B cell (primary cell): ENCODE results near the gene ANKRD52. TPM values are rescaled to one million over a fixed set of nuclear protein-coding genes. Genes with fewer than 3 reads are reported as not detected.

Source experiments
- ATAC-seq: fragments of 200-7000 bp; cut with Tn5 transposase; one replicate; pipeline ENCODE4 v1.10.0; 2021; ENCODE audit warnings: low read depth, mild to moderate bottlenecking, moderate number of reproducible peaks, moderate library complexity
- CTCF ChIA-PET: fragments of 350-600 bp; sonication (Branson Sonifier 250); formaldehyde crosslinking; loops from one replicate; lab custom pipeline; 2021; ENCODE audit warnings: antibody characterized with exemption, inconsistent platforms; lab: Charles Lee
- POLR2A ChIA-PET: fragments of 350-600 bp; sonication (Branson Sonifier 250); formaldehyde crosslinking; loops from one replicate; lab custom pipeline; 2021; ENCODE audit warnings: antibody characterized with exemption; lab: Charles Lee
- DNase-seq: peaks from one replicate; pipeline ENCODE4 v3.0.0; 2013
- H2AFZ ChIP-seq: 2 replicates; pipeline ENCODE4 v1.6.1; 2012; ENCODE audit warnings: mild to moderate bottlenecking, low read depth, low read length; ENCODE audit not compliant: insufficient read depth, poor library complexity, severe bottlenecking
- H3K27ac ChIP-seq, 2 donors: 1 replicate in 1 of 2; 2 replicates in 1 of 2; pipeline ENCODE4 v1.5.1; 2012 to 2013; ENCODE audit warnings: low read length in 2 of 2, mild to moderate bottlenecking in 2 of 2, moderate library complexity in 1 of 2
- H3K27me3 ChIP-seq, 4 experiments: fragments of 200-600 bp in 1 of 4; sonication (generic) in 1 of 4; replicated peaks in 1 of 4; 1 replicate in 2 of 4; 2 replicates in 2 of 4; pipeline versions ENCODE4 v1.6.1 to v1.7.0; 2013 to 2016; ENCODE audit warnings: low read length in 3 of 4, mild to moderate bottlenecking in 2 of 4, mixed read lengths in 1 of 4, moderate library complexity in 1 of 4; ENCODE audit not compliant: insufficient read depth in 4 of 4, control insufficient read depth in 3 of 4; ENCODE audit errors: control extremely low read depth in 1 of 4
- H3K36me3 ChIP-seq, 2 experiments: replicated peaks in 1 of 2; 1 replicate in 1 of 2; 2 replicates in 1 of 2; pipeline versions ENCODE4 v1.6.1 to v1.7.1; 2013; ENCODE audit warnings: low read length in 1 of 2; ENCODE audit not compliant: insufficient read depth in 2 of 2, control insufficient read depth in 1 of 2; ENCODE audit errors: control extremely low read depth in 1 of 2, extremely low read depth in 1 of 2
- H3K4me1 ChIP-seq, 2 donors: fragments of 200-600 bp in 1 of 2; sonication (generic) in 1 of 2; 1 replicate in 1 of 2; 2 replicates in 1 of 2; pipeline versions ENCODE4 v1.5.1 to v1.6.1; 2013 to 2017; ENCODE audit warnings: low read length in 2 of 2; ENCODE audit not compliant: control insufficient read depth in 2 of 2, insufficient read depth in 2 of 2
- H3K4me2 ChIP-seq: replicated peaks from 2 replicates; pipeline ENCODE3; 2012; ENCODE audit warnings: mild to moderate bottlenecking, low read depth, low read length; ENCODE audit not compliant: poor library complexity, severe bottlenecking
- H3K4me3 ChIP-seq, 5 experiments: fragments of 200-600 bp in 1 of 5; sonication (generic) in 1 of 5; 1 replicate in 3 of 5; 2 replicates in 2 of 5; pipeline versions ENCODE4 v1.5.1 to v1.7.0; 2011 to 2016; ENCODE audit warnings: low read length in 4 of 5, mild to moderate bottlenecking in 4 of 5, low read depth in 2 of 5, control low read depth in 1 of 5, moderate library complexity in 1 of 5; ENCODE audit not compliant: insufficient read depth in 1 of 5; ENCODE audit errors: control extremely low read depth in 1 of 5, extremely low read depth in 1 of 5
- H3K79me2 ChIP-seq: fragments of 200-600 bp; sonication (generic); one replicate; pipeline ENCODE4 v1.6.0; 2016; ENCODE audit warnings: low read length; ENCODE audit not compliant: control insufficient read depth, insufficient read depth
- H3K9ac ChIP-seq: fragments of 200-600 bp; sonication (generic); 2 replicates; pipeline ENCODE4 v1.6.1; 2017; ENCODE audit warnings: mild to moderate bottlenecking, low read length, moderate library complexity
- H3K9me3 ChIP-seq, 3 donors: one replicate each; pipeline versions ENCODE4 v1.6.1 to v1.7.1; 2013; ENCODE audit warnings: low read length in 2 of 3; ENCODE audit not compliant: control insufficient read depth in 2 of 3, insufficient read depth in 1 of 3; ENCODE audit errors: control extremely low read depth in 1 of 3
- H4K20me1 ChIP-seq: 2 replicates; pipeline ENCODE4 v1.6.0; 2012; ENCODE audit warnings: mild to moderate bottlenecking, low read length; ENCODE audit not compliant: insufficient read depth, control insufficient read depth, poor library complexity, severe bottlenecking
- H3K27ac Mint-ChIP-seq: one replicate; pipeline ENCODE4 v1.8.0; 2021; ENCODE audit warnings: mixed read lengths
- H3K27me3 Mint-ChIP-seq: one replicate; pipeline ENCODE4 v1.8.0; 2021; ENCODE audit warnings: mixed read lengths
- H3K4me1 Mint-ChIP-seq: one replicate; pipeline ENCODE4 v1.8.0; 2021; ENCODE audit warnings: mixed read lengths
- H3K4me3 Mint-ChIP-seq: one replicate; pipeline ENCODE4 v1.8.0; 2021; ENCODE audit warnings: mixed read lengths
- H3K9me3 Mint-ChIP-seq: one replicate; pipeline ENCODE4 v1.8.0; 2022; ENCODE audit warnings: mixed read lengths; ENCODE audit not compliant: insufficient read depth
- EZH2 ChIP-seq: IDR thresholded peaks from 2 replicates; pipeline ENCODE4 v1.6.1; 2012; ENCODE audit warnings: borderline replicate concordance, low read depth, mild to moderate bottlenecking, moderate library complexity, low read length; ENCODE audit not compliant: insufficient read depth, poor library complexity, severe bottlenecking
- WGBS: methylation state at CpG from one replicate; pipeline ENCODE4 v1.1.5; 2013; ENCODE audit warnings: missing lambda C conversion rate; ENCODE audit not compliant: insufficient coverage; 5-methylcytosine and 5-hydroxymethylcytosine counted together
- intact Hi-C: fragments of 100-400 bp; cut with micrococcal nuclease; formaldehyde crosslinking; loops from one replicate; pipeline ENCODE4 v1.10.0; 2022
- polyA plus RNA-seq: library from polyadenylated mRNA; depleted of rRNA; stranded (reverse); fragments of >200 nt; gene quantifications from 2 replicates; pipeline ENCODE4 v1.2.3, GENCODE V29; 2012
- total RNA-seq, 2 donors: library from RNA; stranded (reverse); fragments of 120-200 nt in 1 of 2; gene quantifications; 1 replicate in 1 of 2; 2 replicates in 1 of 2; pipeline versions ENCODE4 v1.2.3 to v1.2.4, GENCODE V29; 2013 to 2022
- TF ChIP-seq, protein P1 (sequence below): fragments of 200-600 bp; IDR thresholded peaks from one replicate; pipeline ENCODE4 v1.8.0; 2022; ENCODE audit warnings: antibody characterized with exemption, mild to moderate bottlenecking

Gene ANKRD52
- total and polyA plus RNA-seq, 2 donors (not counting 1 experiment from before 2014, with no cell fraction given): 17.9 to 46.5 TPM

DNA sequence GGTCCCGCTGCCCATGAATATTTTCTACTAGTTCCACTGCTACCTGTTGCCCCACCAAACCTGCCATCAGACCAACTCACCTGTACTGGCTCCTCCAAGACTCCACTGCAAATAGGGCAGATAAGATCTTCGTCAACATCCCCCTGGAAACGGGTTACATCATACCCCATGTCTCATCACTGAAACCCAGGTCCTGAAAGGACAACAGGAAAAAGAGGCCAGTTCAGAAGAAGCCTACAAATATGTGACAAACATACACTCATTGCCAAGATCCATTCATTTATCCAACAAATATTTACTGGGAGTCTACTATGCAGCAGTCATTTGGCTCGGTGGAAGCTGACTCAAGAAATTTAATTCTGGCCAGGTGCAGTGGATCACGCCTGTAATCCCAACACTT is 44.3 kb downstream of the ANKRD52 start:
- ATAC-seq (no peak), DNase-seq (no peak)
- Histone ChIP-seq H3K9me3 (no peaks in the 10 kb centered on the region), H3K9ac (no peak overlapping the region), H2AFZ (no peak overlapping the region), H4K20me1 (peaks cover 43% of the 10 kb centered on the region), H3K4me1 (peaks cover 0 to 4% of the 10 kb centered on the region in 2 donors), H3K27me3 (no peaks in the 10 kb centered on the region), H3K36me3 (peaks cover 4 to 62% of the 10 kb centered on the region in 2 experiments), H3K4me2 (no peak overlapping the region), H3K4me3 (no peak overlapping the region), H3K79me2 (peaks cover 80% of the 10 kb centered on the region), H3K27ac (no peak overlapping the region)
- TF ChIP-seq EZH2: no peak
- TF ChIP-seq, protein P1, sequence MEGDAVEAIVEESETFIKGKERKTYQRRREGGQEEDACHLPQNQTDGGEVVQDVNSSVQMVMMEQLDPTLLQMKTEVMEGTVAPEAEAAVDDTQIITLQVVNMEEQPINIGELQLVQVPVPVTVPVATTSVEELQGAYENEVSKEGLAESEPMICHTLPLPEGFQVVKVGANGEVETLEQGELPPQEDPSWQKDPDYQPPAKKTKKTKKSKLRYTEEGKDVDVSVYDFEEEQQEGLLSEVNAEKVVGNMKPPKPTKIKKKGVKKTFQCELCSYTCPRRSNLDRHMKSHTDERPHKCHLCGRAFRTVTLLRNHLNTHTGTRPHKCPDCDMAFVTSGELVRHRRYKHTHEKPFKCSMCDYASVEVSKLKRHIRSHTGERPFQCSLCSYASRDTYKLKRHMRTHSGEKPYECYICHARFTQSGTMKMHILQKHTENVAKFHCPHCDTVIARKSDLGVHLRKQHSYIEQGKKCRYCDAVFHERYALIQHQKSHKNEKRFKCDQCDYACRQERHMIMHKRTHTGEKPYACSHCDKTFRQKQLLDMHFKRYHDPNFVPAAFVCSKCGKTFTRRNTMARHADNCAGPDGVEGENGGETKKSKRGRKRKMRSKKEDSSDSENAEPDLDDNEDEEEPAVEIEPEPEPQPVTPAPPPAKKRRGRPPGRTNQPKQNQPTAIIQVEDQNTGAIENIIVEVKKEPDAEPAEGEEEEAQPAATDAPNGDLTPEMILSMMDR: no peak
- peaks cover 28% of the 10 kb centered on the region for H3K4me1 Mint-ChIP-seq
- ChIA-PET POLR2A (no interaction called here), CTCF (interaction anchor here (1.0 to 1.3 kb wide), 2 partner anchors 9 to 159 kb away, joined by 3 read pairs; no protein-coding TSS in a partner anchor)
- intact Hi-C loops: no loop called here
- no peaks in the 10 kb centered on the region for H3K27me3 Mint-ChIP-seq
- 100% methylated on average over 2 of the region's 5 CpGs for WGBS
- H3K27ac Mint-ChIP-seq: no peak overlapping the region
- H3K4me3 Mint-ChIP-seq: no peak overlapping the region
- H3K9me3 Mint-ChIP-seq: no peaks in the 10 kb centered on the region

DNA sequence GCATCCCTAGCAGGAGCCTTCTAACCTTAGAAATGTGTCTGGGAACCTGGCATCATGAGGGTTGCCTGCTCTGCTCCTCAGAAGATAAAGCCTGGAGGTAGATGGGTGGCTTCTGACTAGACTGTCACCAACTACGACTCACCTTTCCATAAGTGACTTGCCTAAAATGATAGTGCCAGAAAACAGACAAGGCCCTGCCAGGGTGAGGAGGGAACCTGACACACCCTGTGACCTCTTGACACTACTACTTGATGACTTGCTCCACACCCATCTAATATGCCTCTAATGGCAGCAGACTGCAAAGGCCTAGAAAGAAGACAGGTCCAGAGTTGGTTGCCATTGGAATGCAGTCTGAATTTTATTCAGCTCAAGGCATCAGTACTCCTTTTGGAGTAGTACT is 45.8 kb downstream of the ANKRD52 start:
- CTCF ChIA-PET: interaction anchor here (0.6 to 0.7 kb wide), 2 partner anchors 9 to 261 kb away, joined by 3 to 4 read pairs; no protein-coding TSS in a partner anchor
- no peak overlapping the region for H3K27ac Mint-ChIP-seq

More for the DNA sequence above, 45.8 kb downstream of the ANKRD52 start:
- Histone ChIP-seq H3K4me2 (no peak overlapping the region), H3K9me3 (no peaks in the 10 kb centered on the region), H2AFZ (no peak overlapping the region), H3K79me2 (peaks cover 65% of the 10 kb centered on the region), H3K4me1 (peaks cover 6 to 16% of the 10 kb centered on the region in 2 donors), H4K20me1 (peaks cover 33% of the 10 kb centered on the region), H3K36me3 (peaks cover 4 to 72% of the 10 kb centered on the region in 2 experiments), H3K27ac (no peak overlapping the region), H3K9ac (no peak overlapping the region), H3K4me3 (no peak overlapping the region), H3K27me3 (no peaks in the 10 kb centered on the region)
- Mint-ChIP-seq H3K4me1 (peaks cover 35% of the 10 kb centered on the region), H3K27me3 (no peaks in the 10 kb centered on the region), H3K4me3 (no peak overlapping the region), H3K9me3 (no peaks in the 10 kb centered on the region)
- POLR2A ChIA-PET: no interaction called here
- no peak for TF ChIP-seq EZH2
- TF ChIP-seq, protein P1: no peak
- no peak for ATAC-seq
- intact Hi-C loops: no loop called here
- WGBS: no CpG with 5 or more reads among the region's 1 CpG
- no peak for DNase-seq
